GM21737 (cell line): ENCODE results near the gene APOA5.
"Not testable (repeated sequence)": the region's sequence is repeated elsewhere in the genome, so short reads cannot be mapped to it uniquely, and the experiment has no call there.

Experiments
- ATAC-seq: cut with Tn5 transposase; IDR thresholded peaks from one replicate; pipeline ENCODE4 v1.9.1; 2021; ENCODE audit warnings: mild to moderate bottlenecking, moderate library complexity; ENCODE audit not compliant: unreplicated experiment

APOA5 gene, protein sequence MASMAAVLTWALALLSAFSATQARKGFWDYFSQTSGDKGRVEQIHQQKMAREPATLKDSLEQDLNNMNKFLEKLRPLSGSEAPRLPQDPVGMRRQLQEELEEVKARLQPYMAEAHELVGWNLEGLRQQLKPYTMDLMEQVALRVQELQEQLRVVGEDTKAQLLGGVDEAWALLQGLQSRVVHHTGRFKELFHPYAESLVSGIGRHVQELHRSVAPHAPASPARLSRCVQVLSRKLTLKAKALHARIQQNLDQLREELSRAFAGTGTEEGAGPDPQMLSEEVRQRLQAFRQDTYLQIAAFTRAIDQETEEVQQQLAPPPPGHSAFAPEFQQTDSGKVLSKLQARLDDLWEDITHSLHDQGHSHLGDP

DNA sequence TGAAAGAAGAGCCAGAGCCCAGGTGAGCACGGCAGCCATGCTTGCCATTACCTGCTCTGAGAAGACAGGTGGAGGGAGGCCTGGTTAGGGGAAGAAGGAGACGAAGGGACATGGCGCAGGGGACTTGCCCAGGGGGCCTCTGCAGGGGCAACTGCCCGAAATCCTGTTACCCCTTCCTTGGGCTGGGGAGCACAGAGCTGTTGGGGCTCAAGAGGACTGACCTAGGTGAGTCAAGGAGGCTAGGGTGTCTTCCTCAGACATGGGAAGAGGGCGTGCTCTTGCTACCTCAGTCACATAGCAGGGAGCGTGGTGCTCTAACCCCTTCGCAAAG lies at the start of gene APOA5:
APOA5 (minus strand) TSS at position 67 of the 331 bp plus-strand sequence; CDS start at position 48, 19 bp downstream.
- ATAC-seq: no peak

DNA sequence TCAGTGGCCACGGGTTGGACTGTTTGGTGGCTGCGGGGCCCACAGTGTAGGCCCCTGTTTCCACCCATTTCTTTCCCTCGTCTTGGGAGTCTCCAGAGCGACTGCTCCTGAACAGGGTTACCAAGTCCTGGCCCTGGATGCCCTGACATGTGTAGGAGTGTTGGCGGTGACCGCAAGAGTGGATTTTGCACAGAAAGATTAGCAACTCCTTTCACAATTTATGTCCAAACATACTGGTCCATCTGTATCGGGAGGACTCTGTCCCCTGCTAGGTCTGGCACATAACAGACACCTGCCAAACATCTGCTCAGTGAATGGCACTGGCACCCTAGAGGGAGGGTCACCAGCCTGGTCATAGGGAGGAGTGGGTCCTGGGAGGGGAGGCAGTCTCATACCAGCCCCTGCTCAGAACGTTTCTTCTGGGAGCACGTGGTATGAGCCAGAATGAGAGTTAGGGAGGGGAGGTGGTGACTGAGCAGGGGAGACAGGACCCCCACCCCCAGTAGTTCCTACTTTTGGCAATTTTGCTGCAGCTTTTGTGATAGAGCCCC lies 49.1 kb upstream of the APOA5 start:
- ATAC-seq: no peak

DNA sequence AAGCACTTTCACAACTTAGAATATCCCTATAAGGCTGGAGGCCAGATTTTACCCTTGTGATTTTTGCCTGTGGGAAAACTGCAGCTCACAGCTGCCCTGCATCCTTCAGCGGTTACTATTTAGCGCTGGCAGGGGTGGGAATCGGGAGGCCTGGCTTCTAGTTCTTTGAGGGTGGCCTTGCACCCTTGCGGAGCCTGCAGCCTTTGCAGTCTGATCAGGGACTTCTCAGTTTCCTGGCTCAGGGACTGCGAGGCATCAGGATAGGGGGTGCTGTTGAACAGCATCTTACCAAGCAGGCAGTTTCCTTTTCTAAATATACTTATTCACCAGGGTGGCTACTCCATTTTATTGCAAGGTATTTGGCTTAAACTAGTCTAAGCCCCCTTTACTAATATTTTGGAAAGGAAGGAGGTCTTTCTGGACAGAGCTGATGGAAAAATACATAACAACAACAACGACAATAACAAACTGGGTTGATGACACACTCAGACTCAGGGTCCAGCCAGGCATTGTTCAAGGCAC lies 48.6 kb upstream of the APOA5 start:
- no peak for ATAC-seq

DNA sequence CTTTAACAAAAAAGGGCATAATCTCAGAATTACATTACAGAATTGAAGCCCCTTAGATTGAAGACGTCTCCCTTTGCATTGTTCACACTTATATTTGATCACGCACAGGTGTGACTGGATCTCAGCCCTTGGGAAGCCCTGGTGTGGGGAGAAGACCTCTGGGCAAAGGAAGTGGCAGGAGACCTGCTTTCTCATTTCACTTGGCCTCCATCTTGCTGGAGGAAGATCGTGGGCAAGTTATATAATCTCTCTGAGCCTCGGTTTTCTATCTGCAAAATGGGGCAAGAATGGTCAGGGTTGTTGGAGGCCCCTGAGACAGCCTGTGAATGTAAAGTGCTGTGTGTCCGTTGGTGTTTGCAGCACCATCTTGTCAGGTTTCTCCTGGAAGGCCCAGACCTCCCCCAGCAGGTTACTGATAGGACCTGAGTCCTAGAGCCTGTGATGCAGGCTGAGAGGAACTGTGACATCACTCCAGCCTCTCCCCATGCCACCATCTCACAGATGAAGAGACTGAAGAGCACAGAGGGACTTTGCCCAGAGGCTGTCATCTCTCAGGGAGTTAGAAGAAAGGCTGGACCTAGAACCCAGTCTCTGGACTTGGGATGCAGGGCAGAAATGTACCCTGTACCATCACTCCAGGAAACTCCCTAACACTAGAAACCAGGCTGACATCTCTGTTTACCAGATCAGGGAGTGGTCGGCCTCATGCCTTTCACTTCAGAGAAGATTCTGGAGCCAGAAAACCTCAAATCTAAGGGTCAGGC lies 46.8 kb upstream of the APOA5 start:
- ATAC-seq: no peak

DNA sequence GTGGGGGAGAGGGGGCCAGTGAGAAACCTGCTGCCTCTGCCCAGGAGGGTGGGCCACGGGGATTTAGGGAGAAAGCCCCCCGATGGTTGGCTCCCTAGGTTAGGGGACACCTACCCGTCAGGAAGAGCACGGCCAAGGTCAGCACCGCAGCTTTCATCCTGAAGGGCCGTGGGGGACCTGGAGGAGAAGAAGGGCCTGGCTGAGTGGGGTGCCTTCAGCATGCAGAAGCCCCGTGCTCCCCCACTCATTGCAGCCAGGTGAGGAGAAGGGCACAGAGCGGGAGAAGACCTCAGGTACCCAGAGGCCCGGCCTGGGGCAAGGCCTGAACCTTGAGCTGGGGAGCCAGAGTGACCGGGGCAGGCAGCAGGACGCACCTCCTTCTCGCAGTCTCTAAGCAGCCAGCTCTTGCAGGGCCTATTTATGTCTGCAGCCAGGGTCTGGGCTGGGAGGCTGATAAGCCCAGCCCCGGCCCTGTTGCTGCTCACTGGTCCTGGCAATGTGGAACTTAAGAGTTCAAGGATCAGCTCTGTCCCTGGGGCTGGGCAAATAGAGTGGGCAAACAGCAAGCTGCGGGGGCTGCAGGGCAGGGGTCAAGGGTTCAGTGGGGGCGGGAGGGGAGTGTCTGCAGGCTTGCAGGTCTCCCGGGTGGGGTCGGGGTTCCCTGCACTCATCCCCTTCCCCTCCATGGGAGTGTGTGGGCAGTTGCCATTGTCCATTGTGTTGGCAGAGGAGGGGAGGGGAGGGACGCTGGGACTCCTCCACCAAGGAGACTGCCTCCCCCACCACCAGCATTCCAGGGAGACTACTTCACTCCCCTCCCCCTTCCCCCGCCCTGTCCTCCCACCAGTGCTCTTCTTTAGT lies 45.8 kb upstream of the APOA5 start, which contains the start of gene APOA1:
APOA1 (minus strand) TSS at position 392 of the 861 bp plus-strand sequence; CDS start at position 157, 235 bp downstream.
- no peak for ATAC-seq

DNA sequence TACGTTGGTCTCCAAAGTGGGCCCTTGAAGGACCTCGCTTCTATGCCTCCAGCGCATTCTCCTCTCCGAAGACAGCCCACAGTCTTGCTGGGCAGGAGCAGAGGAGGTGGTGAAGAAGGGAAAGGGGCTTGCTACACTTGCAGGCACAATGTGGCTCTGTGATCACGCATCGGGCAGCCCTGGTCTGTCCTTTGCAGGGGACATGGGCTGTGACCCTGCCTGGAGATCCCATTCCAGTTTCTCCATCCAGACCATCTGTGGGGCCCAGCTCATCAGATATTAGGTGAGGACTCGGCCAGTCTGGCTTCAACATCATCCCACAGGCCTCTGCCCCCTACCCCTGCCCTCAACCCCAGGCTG lies 44.9 kb upstream of the APOA5 start:
- ATAC-seq: no peak

DNA sequence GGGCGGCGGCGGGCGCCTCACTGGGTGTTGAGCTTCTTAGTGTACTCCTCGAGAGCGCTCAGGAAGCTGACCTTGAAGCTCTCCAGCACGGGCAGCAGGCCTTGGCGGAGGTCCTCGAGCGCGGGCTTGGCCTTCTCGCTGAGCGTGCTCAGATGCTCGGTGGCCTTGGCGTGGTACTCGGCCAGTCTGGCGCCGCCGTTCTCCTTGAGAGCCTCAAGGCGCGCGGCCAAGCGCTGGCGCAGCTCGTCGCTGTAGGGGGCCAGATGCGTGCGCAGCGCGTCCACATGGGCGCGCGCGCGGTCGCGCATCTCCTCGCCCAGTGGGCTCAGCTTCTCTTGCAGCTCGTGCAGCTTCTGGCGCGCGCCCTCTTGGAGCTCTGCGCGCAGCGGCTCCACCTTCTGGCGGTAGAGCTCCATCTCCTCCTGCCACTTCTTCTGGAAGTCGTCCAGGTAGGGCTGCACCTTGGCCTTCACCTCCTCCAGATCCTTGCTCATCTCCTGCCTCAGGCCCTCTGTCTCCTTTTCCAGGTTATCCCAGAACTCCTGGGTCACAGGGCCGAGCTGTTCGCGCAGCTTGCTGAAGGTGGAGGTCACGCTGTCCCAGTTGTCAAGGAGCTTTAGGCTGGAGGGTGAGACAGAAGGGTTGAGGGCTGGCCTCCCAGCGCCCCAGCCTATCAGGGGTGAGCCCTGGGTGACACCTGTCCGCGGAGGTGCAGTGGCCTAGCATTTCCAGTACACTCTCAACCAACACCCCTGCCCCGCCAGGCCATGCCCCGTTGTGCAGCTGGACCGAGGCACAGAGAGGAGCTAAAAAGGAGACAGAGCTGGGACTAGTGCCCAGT lies 44.3 kb upstream of the APOA5 start:
- ATAC-seq: peak; percentile 72

DNA sequence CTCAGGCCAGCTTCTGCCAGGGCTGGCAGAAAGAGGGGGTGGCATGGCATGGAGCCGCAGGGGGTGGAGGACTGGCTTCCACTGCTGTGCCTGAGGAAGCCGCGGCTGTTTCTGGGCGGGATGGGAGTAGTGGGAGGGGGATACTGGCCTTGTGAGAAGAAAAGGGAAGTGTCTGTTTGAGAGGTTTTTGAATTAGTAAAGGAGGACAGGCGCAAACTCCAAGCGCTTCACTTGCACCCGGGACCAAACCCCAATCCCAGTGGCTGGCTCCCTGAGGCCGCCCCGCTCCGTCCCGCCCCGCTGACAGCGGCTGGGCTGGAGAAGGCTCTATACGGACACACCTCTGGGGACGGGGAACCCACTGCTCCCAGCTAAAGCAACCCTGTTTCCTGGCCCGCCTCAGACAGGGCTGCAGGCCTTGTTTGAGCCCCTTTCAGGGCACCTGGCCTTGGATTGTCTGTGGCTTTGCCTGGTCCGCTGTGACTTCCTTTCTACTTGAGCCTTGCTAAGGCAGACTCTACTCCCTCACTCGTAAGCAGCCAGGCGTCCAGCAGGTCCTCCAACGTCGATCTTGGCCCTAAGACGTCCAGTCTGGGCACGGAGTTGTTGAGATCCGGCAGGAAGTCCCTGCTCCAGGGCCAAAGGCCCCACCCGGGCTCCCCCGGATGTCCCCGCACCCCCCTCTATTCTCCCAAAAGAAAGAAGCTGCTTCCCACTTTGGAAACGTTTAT lies 43.5 kb upstream of the APOA5 start:
- no peak for ATAC-seq

DNA sequence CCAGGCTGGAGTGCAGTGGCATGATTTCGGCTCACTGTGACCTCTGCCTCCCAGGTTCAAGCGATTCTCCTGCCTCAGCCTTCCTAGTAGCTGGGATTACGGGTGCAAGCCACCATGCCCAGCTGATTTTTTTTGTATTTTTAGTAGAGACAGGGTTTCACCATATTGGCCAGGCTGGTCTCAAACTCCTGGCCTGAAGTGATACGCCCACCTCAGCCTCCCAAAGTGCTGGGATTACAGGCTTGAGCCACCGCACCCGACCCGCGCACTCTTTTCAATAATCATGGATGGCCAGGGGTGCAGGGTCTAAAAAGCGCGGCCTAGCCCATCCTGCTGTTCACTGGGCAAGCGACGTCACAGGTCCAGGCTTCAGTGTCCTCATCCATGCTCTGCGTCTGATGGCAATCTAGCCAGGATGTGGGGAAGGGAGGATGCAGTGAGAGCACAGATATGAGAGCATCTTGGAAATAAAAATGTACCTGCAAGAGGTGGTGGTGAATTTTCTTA lies 42.9 kb upstream of the APOA5 start:
- ATAC-seq: not testable (repeated sequence)

DNA sequence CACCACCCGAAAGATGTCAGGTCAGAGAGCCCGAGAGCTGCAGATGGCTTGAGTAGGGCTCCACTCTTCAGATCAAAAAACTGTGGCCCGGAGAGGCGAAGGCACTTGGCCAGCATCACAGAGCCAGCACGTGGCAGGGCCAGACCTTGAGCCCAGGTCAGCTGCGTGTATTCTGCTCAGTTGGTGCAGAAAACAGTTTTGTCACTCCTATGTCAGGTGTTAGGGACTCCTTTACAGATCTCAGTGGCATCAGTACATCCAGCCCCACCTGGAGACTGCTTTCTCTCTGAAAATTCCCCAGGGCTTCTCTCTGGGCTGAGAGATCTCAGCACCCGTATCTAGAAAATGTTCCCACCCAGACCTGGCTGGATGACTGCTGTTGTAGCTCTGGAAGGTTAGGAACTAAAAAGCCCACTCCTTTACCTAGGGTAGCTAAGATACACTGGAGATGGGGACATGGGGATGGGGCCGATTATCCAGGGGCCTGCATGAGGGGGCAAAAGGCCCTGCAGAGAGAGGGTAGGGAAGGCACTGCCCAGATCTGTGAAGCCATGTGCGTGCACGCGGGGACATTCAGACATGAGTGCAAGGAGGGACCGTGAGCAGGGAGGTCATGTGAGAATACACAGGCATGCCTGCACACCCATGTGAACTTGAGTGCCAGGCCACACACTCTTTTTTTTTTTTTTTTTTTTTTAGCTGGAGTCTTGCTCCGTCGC lies 42.3 kb upstream of the APOA5 start:
- no peak for ATAC-seq

DNA sequence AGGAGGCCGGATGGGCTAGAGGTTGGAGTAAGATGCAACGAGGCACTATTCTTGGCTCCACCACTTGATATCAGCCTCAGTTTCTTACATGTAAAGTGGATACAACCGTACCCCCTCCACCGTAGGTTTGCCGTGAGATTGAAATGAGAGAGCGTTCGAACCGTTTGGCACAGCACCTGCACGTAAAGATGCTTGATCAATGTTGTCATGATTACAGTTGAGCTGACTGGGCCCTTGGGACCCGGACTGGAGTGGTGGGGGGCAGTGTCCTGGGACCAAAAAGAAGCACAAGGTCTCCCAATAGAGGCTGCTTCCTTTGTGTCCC lies 41.8 kb upstream of the APOA5 start:
- ATAC-seq: no peak

DNA sequence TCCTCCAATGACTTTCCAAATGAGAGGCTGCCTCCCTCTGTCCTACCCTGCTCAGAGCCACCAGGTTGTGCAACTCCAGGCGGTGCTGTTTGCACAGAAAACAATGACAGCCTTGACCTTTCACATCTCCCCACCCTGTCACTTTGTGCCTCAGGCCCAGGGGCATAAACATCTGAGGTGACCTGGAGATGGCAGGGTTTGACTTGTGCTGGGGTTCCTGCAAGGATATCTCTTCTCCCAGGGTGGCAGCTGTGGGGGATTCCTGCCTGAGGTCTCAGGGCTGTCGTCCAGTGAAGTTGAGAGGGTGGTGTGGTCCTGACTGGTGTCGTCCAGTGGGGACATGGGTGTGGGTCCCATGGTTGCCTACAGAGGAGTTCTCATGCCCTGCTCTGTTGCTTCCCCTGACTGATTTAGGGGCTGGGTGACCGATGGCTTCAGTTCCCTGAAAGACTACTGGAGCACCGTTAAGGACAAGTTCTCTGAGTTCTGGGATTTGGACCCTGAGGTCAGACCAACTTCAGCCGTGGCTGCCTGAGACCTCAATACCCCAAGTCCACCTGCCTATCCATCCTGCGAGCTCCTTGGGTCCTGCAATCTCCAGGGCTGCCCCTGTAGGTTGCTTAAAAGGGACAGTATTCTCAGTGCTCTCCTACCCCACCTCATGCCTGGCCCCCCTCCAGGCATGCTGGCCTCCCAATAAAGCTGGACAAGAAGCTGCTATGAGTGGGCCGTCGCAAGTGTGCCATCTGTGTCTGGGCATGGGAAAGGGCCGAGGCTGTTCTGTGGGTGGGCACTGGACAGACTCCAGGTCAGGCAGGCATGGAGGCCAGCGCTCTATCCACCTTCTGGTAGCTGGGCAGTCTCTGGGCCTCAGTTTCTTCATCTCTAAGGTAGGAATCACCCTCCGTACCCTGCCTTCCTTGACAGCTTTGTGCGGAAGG lies 40.9 kb upstream of the APOA5 start:
- ATAC-seq: no peak

DNA sequence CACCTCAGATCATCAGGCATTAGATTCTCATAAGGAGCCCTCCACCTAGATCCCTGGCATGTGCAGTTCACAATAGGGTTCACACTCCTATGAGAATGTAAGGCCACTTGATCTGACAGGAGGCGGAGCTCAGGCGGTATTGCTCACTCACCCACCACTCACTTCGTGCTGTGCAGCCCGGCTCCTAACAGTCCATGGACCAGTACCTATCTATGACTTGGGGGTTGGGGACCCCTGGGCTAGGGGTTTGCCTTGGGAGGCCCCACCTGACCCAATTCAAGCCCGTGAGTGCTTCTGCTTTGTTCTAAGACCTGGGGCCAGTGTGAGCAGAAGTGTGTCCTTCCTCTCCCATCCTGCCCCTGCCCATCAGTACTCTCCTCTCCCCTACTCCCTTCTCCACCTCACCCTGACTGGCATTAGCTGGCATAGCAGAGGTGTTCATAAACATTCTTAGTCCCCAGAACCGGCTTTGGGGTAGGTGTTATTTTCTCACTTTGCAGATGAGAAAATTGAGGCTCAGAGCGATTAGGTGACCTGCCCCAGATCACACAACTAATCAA lies 40.2 kb upstream of the APOA5 start:
- ATAC-seq: no peak

DNA sequence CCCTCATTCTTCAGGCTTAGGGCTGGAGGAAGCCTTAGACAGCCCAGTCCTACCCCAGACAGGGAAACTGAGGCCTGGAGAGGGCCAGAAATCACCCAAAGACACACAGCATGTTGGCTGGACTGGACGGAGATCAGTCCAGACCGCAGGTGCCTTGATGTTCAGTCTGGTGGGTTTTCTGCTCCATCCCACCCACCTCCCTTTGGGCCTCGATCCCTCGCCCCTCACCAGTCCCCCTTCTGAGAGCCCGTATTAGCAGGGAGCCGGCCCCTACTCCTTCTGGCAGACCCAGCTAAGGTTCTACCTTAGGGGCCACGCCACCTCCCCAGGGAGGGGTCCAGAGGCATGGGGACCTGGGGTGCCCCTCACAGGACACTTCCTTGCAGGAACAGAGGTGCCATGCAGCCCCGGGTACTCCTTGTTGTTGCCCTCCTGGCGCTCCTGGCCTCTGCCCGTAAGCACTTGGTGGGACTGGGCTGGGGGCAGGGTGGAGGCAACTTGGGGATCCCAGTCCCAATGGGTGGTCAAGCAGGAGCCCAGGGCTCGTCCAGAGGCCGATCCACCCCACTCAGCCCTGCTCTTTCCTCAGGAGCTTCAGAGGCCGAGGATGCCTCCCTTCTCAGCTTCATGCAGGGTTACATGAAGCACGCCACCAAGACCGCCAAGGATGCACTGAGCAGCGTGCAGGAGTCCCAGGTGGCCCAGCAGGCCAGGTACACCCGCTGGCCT lies 38.7 kb upstream of the APOA5 start:
- ATAC-seq: no peak

DNA sequence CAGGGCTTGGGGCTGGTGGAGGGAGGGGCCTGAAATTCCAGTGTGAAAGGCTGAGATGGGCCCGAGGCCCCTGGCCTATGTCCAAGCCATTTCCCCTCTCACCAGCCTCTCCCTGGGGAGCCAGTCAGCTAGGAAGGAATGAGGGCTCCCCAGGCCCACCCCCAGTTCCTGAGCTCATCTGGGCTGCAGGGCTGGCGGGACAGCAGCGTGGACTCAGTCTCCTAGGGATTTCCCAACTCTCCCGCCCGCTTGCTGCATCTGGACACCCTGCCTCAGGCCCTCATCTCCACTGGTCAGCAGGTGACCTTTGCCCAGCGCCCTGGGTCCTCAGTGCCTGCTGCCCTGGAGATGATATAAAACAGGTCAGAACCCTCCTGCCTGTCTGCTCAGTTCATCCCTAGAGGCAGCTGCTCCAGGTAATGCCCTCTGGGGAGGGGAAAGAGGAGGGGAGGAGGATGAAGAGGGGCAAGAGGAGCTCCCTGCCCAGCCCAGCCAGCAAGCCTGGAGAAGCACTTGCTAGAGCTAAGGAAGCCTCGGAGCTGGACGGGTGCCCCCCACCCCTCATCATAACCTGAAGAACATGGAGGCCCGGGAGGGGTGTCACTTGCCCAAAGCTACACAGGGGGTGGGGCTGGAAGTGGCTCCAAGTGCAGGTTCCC lies 38.0 kb upstream of the APOA5 start, which contains the start of gene APOC3:
APOC3 (plus strand) TSS at position 383 of the 659 bp plus-strand sequence. CDS start 676 bp downstream, outside the sequence.
- ATAC-seq: no peak
